Adipose tissue (tissue), 3 donors: ENCODE data around the gene TRPC4AP. TPM values are rescaled to one million over a fixed set of nuclear protein-coding genes. Genes with fewer than 3 reads are reported as not detected.
"Not testable (repeated sequence)": the region's sequence is repeated elsewhere in the genome, so short reads cannot be mapped to it uniquely, and the experiment has no call there.

Source experiments
- H3K27ac ChIP-seq: one replicate; pipeline ENCODE4 v1.5.1; 2013; ENCODE audit warnings: low read depth, low read length
- WGBS, 3 donors: extraction: QIAGEN DNeasy Blood & Tissue Kit; methylation state at CpG; one replicate each; pipeline ENCODE4 v1.1.7; 2013; 5-methylcytosine and 5-hydroxymethylcytosine counted together
- polyA plus RNA-seq, 3 donors: library from polyadenylated mRNA; stranded (reverse); fragments of 200-250 nt; gene quantifications; one replicate each; pipeline ENCODE4 v1.2.3, GENCODE V29; 2013
- donor health status: healthy with polysubstance abuse.
- donor health status: Bipolar disorder and iron deficiency.
- donor health status: healthy.

Gene TRPC4AP
- polyA plus RNA-seq, 3 donors, result 36.1 to 54.5 (median 43.1) TPM

DNA sequence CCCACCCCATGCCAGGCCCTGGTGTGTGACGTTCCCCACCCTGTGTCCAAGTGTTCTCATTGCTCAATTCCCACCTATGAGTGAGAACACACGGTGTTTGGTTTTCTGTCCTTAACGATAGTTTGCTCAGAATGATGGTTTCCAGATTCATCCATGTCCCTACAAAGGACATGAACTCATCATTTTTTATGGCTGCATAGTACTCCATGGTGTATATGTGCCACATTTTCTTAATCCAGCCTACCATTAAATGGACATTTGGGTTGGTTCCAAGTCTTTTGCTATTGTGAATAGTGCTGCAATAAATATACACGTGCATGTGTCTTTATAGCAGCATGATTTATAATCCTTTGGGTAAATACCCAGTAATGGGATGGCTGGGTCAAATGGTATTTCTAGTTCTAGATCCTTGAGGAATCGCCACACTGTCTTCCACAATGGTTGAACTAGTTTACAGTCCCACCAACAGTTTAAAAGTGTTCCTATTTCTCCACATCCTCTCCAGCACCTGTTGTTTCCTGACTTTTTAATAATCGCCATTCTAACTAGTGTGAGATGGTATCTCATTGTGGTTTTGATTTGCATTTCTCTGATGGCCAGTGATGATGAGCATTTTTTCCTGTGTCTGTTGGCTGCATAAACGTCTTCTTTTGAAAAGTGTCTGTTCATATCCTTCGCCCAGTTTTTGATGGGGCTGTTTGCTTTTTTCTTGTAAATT lies 21.0 kb downstream of the TRPC4AP start:
- WGBS, 3 donors, result 89 to 97% (median 90%) methylated on average over 7 to 8 of the region's 8 CpGs
- H3K27ac ChIP-seq, result not testable (repeated sequence)

- WGBS, 3 donors, result 90 to 97% (median 96%) methylated on average over 6 of the region's 6 CpGs
- H3K27ac ChIP-seq, result no peak overlapping the region
Observed at GRCh38 chr20:35066194-35066593, 26.4 kb downstream of the TRPC4AP start.

DNA sequence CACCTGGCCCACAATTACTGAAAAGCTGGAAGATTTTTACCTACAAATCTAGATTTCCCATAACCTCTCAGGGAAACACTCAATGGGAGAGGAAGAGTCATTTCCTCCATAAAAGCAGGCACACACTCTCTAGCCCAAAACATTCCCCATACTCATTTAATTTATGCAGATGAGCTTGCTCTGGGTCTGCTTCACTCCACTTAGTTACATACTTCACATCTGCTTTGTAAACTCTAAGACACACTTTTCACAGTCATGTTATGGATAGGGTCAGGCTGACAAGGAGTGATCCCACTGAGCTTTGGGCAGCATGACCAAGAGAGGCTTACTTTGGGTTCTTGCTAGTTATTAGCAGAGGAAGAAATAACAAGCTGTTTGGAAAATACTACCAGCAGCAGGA lies 27.4 kb downstream of the TRPC4AP start:
- no peak overlapping the region for H3K27ac ChIP-seq

DNA sequence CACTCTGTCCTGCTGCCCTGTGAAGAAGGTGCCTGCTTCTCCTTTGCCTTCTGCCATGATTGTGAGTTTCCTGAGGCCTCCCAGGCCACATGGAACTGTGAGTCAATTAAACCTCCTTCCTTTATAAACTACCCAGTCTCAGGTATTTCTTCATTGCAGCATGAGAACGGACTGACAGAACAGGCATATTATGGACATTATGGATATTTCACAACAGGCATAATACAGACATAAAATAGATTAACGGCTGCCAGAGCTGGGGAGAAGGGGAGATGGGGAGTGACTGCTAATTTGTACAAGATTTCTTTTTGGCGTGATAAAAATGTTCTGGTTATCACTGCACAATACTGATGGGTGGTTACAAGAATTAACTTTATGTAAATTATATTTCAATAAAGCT lies 29.4 kb downstream of the TRPC4AP start:
- no peak overlapping the region for H3K27ac ChIP-seq
- 64 to 90% (median 68%) methylated on average over 3 of the region's 3 CpGs for WGBS, 3 donors

GRCh38 chr20:35062478-35062877 lies 30.1 kb downstream of the TRPC4AP start:
- 94 to 97% (median 95%) methylated on average over 3 of the region's 3 CpGs for WGBS, 3 donors

DNA sequence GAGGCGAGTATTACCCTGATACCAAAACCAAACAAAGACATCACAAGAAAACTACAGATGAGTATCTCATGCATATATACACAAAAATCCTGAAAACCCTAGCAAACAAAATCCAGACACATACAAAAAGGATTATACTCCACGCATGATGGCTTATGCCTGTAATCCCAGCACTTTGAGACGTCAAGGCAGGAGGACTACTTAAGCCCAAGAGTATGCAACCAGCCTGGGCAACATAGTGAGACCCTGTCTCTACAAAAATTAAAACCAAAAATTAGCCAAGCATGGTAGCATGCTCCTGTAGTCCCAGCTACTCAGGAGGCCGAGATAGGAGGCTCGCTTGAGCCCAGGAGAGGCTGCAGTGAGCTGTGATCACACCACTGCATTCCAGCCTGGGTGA lies 32.4 kb downstream of the TRPC4AP start:
- 96 to 99% (median 98%) methylated on average over 5 of the region's 5 CpGs for WGBS, 3 donors

More at GRCh38 chr20:35062478-35062877, 30.1 kb downstream of the TRPC4AP start:
- no peak overlapping the region for H3K27ac ChIP-seq

GRCh38 chr20:35059612-35060011 lies 33.0 kb downstream of the TRPC4AP start:
- WGBS, 3 donors, result 91 to 97% (median 92%) methylated on average over 14 of the region's 14 CpGs
- no peak overlapping the region for H3K27ac ChIP-seq

More for the DNA sequence above, 32.4 kb downstream of the TRPC4AP start:
- H3K27ac ChIP-seq, result no peak overlapping the region

DNA sequence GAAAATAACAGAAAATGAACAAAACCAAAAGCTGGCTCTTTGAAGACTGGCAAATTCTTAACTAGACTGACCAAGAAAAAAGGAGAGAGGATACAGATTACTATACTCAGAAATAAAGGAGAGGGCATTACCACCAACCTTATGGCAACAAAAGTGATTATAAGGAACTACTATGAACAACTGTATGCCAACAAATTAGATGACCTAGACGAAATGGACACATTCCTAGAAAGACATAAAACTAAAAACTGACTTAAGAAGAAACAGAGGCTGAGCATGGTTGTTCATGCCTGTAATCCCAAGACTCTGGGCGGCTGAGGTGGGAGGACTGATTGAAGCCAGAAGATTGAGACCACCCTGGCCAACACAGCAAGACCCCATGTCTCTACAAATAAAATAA lies 33.5 kb downstream of the TRPC4AP start:
- H3K27ac ChIP-seq, result no peak overlapping the region
- WGBS, 3 donors, result 94 to 99% (median 96%) methylated on average over 2 of the region's 2 CpGs

DNA sequence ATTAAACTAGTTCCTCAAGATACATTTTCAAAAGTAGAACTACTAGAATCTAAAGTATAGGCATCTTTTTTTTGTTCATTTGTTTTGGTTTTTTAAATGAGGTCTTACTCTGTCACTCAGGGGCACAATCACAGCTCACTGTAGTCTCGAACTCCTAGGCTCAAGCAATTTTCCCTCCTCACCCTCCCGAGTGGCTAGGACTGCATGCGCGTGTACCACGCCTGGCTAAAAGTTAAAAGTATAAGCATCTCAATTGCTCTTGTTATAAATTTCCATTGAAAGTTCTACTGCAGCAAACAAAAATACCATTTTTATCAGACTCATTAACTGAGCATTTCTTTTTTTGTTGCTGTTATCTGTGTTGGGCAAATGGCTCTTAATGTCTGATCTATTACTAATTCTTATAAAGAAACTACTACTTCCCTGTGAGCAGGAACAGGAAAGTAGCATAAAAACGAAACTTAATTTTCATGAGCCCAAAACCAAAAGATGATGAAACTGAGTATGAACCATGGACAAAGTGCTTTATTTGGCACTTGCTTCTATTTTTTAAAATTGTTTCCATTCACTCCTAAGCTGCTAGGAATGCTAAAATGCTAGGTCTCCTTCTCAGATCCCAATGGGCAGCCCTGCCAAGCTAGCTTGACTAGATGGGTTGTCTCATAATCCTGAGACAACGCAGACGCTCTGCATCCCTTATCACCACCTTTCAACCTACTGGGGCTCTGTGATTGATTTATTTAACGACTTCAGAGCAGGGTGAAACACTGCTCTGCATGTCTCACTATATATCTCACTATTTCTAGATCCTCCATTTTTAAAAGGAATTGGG lies 36.9 kb downstream of the TRPC4AP start:
- no peak overlapping the region for H3K27ac ChIP-seq

DNA sequence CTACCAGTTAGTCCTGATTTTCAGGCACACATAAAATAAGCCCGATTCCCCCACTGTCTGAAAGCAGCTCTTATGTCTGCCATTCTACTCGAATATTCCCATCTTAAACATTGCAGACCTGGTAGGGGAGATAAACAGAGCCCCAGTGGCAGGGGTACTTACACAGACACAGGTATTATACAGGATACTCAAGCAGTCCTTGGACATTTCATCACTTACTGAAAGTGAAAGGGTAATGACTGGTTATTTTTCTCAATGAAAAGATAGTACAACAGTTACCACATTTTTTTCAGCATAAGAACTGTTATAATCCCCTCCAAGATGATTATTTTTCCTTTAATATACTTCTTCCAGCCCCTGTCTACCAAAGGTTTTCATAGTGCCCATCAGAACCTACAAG lies 37.8 kb downstream of the TRPC4AP start:
- H3K27ac ChIP-seq, result no peak overlapping the region
- 71 to 92% (median 85%) methylated on average over 2 of the region's 2 CpGs for WGBS, 3 donors

More for the DNA sequence above, 36.9 kb downstream of the TRPC4AP start:
- WGBS, 3 donors, result 74 to 78% (median 75%) methylated on average over 9 of the region's 9 CpGs

GRCh38 chr20:35052616-35053015 lies 40.0 kb downstream of the TRPC4AP start:
- H3K27ac ChIP-seq, result not testable (repeated sequence)

DNA sequence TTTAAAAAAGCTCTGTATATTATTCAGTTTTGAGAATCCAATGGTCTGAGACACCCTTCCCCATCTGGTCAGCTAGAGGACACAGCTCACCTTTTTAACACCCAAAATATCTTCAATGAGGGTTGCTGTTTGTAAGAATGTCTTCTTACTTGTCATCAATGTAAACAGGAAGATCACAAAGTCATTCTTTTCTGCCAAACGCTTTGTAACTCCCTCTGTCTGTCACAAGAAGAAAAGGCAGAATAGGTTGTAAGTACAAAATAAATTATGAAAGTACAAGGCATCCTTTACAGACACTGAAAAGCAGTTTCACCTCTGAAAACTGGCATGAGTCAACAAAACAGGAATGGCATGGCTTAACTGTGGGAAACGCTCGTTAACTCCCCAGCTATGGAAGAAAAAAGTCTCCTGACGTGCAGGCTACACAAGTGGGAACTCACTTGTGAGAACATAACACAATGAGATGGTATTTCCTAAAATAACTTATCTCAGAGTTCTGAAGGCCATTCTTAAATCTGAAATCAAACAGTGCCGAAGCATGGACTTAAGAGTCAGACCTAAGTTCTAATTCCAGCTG lies 42.7 kb downstream of the TRPC4AP start:
- H3K27ac ChIP-seq, result no peak overlapping the region
- 61 to 89% (median 89%) methylated on average over 5 of the region's 5 CpGs for WGBS, 3 donors

More at GRCh38 chr20:35052616-35053015, 40.0 kb downstream of the TRPC4AP start:
- WGBS, 3 donors, result 77 to 96% (median 86%) methylated on average over 5 of the region's 5 CpGs

DNA sequence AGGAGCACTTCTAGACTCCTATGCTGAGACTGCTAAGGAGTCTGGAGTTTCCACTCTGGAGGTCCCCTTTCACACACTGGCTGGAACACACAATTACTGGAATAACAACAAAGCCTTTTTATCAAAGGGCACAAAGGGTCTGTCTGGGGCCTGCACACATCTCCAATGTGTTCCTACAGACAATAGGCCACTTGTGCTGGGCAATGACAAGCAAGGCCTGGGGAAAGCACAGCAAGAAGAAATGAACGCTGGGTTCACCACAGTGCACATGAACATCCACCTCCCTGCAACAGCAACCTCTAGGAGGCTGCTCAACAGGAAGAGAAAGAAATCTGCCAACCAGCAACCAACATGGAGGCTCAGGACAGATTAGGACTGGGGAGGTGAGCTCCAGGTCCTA lies 43.9 kb downstream of the TRPC4AP start:
- 86 to 100% (median 93%) methylated on average over 1 of the region's 1 CpG for WGBS, 3 donors
- H3K27ac ChIP-seq, result no peak overlapping the region

GRCh38 chr20:35042268-35042667 lies 50.3 kb downstream of the TRPC4AP start:
- H3K27ac ChIP-seq, result no peak overlapping the region

- H3K27ac ChIP-seq, result no peak overlapping the region
- 80 to 82% (median 81%) methylated on average over 6 of the region's 6 CpGs for WGBS, 3 donors
Observed at GRCh38 chr20:35040646-35041045, 52.0 kb downstream of the TRPC4AP start.

GRCh38 chr20:35039846-35040489 lies 52.6 kb downstream of the TRPC4AP start:
- 54 to 74% (median 72%) methylated on average over 9 of the region's 9 CpGs for WGBS, 3 donors
- no peak overlapping the region for H3K27ac ChIP-seq

DNA sequence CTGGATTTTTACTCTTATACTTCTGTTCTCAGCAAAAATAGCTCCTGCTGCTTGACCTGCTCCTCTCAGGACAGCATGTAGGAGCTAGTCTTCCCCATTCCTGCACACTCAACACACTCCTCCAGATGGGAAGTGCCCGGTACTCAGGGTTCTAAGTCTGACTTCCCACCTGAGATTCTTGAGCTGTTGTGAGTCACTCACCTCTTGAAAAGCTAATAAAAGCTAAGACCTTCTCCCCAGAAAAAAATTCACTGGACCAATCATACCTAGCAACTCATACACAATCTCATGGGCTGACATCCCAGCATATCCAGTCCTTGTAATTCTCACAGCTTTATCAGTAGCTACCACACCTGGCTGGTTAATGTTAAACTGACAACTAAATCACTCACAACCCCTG lies 53.5 kb downstream of the TRPC4AP start:
- no peak overlapping the region for H3K27ac ChIP-seq
- WGBS, 3 donors, result 15 to 76% (median 68%) methylated on average over 1 of the region's 1 CpG

GRCh38 chr20:35034145-35034544 lies 58.5 kb downstream of the TRPC4AP start:
- WGBS, 3 donors, result 91 to 100% (median 94%) methylated on average over 3 of the region's 4 CpGs
- H3K27ac ChIP-seq, result no peak overlapping the region

DNA sequence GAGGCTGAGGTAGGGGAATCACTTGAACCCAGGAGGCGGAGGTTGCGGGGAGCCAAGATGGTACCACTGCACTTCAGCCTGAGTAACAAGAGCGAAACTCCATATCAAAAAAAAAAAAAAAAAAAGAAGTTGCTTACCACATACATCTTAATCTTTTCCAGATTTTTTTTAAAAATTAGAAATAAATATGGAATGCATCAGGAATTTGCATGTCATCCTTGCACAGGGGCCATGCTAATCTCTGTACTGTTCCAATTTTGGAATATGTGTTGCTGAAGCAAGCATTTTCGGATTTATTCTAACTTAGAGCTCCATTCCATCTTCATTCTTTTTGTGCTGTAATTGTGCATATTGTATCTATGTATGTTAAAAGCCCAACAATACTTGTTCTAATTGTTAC lies 62.5 kb downstream of the TRPC4AP start:
- WGBS, 3 donors, result 93 to 99% (median 97%) methylated on average over 4 of the region's 4 CpGs
- no peak overlapping the region for H3K27ac ChIP-seq
